Panc1 (cell line): ENCODE results near the gene IDE.

Experiments
- POLR2AphosphoS5 ChIP-seq: IDR thresholded peaks from 2 replicates; pipeline ENCODE4 v1.6.1; 2012; ENCODE audit warnings: mild to moderate bottlenecking, low read depth, low read length, moderate library complexity
- TCF7L2 ChIP-seq: IDR thresholded peaks from 2 replicates; pipeline ENCODE4 v1.6.1; 2011; ENCODE audit warnings: mild to moderate bottlenecking, low read depth, low read length, inconsistent platforms
- TF ChIP-seq, protein P1 (sequence below), 2 experiments: IDR thresholded peaks; 2 replicates each; pipeline ENCODE4 v1.6.1; 2011 to 2012; ENCODE audit warnings: low read depth in 2 of 2, control low read depth in 1 of 2, low read length in 1 of 2, mild to moderate bottlenecking in 1 of 2, moderate library complexity in 1 of 2; ENCODE audit not compliant: insufficient read depth in 1 of 2
- TF ChIP-seq, protein P2 (sequence below): fragments of 450-650 bp; IDR thresholded peaks from 2 replicates; pipeline ENCODE4 v1.5.1; 2017; ENCODE audit warnings: mild to moderate bottlenecking

DNA sequence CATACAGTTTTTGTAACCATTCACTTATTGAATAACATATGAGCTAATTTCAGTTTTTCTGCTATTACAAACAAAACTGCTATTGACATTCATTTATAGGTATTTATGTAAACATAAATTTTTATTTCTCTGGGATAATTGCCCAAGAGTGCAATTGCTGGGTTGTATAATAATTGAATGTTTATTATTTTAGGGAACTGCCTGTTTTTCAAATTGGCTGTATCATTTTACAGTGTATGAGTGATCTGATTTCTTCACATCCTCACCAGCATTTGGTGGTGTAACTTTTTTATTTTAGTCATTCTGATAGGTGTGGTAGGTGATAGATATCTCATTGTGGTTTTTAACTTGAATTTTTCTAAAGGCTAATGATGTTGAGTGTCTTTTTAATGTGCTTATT, 45.5 kb upstream of the IDE start:
- TF ChIP-seq, protein P1, sequence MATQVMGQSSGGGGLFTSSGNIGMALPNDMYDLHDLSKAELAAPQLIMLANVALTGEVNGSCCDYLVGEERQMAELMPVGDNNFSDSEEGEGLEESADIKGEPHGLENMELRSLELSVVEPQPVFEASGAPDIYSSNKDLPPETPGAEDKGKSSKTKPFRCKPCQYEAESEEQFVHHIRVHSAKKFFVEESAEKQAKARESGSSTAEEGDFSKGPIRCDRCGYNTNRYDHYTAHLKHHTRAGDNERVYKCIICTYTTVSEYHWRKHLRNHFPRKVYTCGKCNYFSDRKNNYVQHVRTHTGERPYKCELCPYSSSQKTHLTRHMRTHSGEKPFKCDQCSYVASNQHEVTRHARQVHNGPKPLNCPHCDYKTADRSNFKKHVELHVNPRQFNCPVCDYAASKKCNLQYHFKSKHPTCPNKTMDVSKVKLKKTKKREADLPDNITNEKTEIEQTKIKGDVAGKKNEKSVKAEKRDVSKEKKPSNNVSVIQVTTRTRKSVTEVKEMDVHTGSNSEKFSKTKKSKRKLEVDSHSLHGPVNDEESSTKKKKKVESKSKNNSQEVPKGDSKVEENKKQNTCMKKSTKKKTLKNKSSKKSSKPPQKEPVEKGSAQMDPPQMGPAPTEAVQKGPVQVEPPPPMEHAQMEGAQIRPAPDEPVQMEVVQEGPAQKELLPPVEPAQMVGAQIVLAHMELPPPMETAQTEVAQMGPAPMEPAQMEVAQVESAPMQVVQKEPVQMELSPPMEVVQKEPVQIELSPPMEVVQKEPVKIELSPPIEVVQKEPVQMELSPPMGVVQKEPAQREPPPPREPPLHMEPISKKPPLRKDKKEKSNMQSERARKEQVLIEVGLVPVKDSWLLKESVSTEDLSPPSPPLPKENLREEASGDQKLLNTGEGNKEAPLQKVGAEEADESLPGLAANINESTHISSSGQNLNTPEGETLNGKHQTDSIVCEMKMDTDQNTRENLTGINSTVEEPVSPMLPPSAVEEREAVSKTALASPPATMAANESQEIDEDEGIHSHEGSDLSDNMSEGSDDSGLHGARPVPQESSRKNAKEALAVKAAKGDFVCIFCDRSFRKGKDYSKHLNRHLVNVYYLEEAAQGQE (IDR thresholded peaks at IDR 0.05; ENCODE audit: insufficient read depth in 1 of 2, low read depth in 2 of 2, low read length in 1 of 2), result no peak
- TF ChIP-seq, protein P2, sequence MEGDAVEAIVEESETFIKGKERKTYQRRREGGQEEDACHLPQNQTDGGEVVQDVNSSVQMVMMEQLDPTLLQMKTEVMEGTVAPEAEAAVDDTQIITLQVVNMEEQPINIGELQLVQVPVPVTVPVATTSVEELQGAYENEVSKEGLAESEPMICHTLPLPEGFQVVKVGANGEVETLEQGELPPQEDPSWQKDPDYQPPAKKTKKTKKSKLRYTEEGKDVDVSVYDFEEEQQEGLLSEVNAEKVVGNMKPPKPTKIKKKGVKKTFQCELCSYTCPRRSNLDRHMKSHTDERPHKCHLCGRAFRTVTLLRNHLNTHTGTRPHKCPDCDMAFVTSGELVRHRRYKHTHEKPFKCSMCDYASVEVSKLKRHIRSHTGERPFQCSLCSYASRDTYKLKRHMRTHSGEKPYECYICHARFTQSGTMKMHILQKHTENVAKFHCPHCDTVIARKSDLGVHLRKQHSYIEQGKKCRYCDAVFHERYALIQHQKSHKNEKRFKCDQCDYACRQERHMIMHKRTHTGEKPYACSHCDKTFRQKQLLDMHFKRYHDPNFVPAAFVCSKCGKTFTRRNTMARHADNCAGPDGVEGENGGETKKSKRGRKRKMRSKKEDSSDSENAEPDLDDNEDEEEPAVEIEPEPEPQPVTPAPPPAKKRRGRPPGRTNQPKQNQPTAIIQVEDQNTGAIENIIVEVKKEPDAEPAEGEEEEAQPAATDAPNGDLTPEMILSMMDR, result no peak
- TF ChIP-seq POLR2AphosphoS5 (no peak), TCF7L2 (no peak)
